T-helper 17 cell (primary cell): ENCODE results near the gene UBTD1. TPM values are rescaled to one million over a fixed set of nuclear protein-coding genes. Genes with fewer than 3 reads are reported as not detected.
"Not testable (repeated sequence)": the region's sequence is repeated elsewhere in the genome, so short reads cannot be mapped to it uniquely, and the experiment has no call there.

Experiments used
- ATAC-seq: fragments of 150-1000 bp; cut with Tn5 transposase; 2 replicates; pipeline ENCODE4 v1.10.0; 2021; ENCODE audit warnings: mild to moderate bottlenecking, moderate library complexity
- DNase-seq, 3 donors: peaks; one replicate each; pipeline versions ENCODE4 v3.0.0 to v3.0.0-alpha.2; 2020 to 2021
- H3K9me3 ChIP-seq: one replicate; pipeline ENCODE4 v1.7.0; 2013; ENCODE audit warnings: low read length, mild to moderate bottlenecking; ENCODE audit not compliant: control insufficient read depth, poor library complexity, severe bottlenecking
- H3K27ac Mint-ChIP-seq: one replicate; pipeline ENCODE4 v1.8.0; 2022; ENCODE audit warnings: mild to moderate bottlenecking, moderate library complexity, mixed read lengths
- H3K27me3 Mint-ChIP-seq: one replicate; pipeline ENCODE4 v1.8.0; 2022; ENCODE audit warnings: mixed read lengths
- H3K36me3 Mint-ChIP-seq: one replicate; pipeline ENCODE4 v1.8.0; 2022; ENCODE audit warnings: low read depth, mixed read lengths
- H3K4me1 Mint-ChIP-seq: one replicate; pipeline ENCODE4 v1.8.0; 2022; ENCODE audit warnings: mild to moderate bottlenecking, mixed read lengths
- H3K4me3 Mint-ChIP-seq: one replicate; pipeline ENCODE4 v1.8.0; 2022; ENCODE audit warnings: mild to moderate bottlenecking, moderate library complexity, mixed read lengths
- total RNA-seq, 4 donors: library from RNA in 2 of 4; stranded (reverse) in 2 of 4; gene quantifications; one replicate each; pipeline ENCODE4 v1.2.3 and lab custom pipeline; 2022 to 2026

UBTD1 gene
- total RNA-seq, 2 donors from 2014 or later: 1.1 to 1.4 TPM

DNA sequence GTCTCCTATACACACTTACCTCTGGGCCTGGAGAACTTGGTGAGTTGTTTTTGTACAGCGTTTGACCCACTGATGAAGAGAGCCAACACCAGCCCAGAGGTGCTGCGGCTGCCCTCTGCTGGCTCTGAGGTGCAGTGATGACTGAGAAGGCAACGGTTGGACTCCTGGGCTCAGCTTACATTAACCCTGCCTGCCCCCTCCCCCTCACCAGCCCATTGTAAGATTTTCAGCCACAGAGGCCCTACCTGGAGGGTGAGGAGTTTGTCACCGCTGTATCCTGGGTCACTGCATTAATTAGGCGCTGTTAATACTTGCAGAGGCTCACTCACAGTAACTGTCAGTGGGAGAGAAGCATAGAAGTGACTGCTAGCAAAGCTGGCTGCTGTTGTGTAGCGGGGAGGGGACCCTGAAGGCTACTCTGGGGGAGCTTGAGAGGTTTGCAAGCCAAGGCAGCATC, 54.9 kb downstream of the UBTD1 start:
- Mint-ChIP-seq H3K36me3 (no peaks in the 10 kb centered on the region), H3K27ac (no peak overlapping the region), H3K4me3 (no peak overlapping the region), H3K27me3 (no peaks in the 10 kb centered on the region), H3K4me1 (peaks cover 9% of the 10 kb centered on the region)
- DNase-seq (no peak), ATAC-seq (peak; percentile 53)
- no peaks in the 10 kb centered on the region for H3K9me3 ChIP-seq

DNA sequence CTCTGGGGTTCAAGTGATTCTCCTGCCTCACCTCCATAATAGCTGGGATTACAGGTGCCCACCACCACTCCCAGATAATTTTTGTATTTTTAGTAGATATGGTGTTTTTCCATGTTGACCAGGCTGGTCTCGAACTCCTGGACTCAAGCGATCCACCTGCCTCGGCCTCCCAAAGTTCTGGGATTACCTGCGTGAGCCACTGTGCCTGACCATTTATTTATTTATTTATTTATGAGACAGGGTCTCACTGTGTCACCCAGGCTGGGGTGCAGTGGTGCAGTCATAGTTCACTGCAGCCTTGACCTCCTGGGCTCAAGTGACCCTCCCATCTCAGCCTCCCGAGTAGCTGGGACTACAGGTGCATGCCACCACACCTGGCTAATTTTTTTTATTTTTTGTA, 55.6 kb downstream of the UBTD1 start:
- ATAC-seq, H3K27me3 Mint-ChIP-seq, H3K4me1 Mint-ChIP-seq, DNase-seq, H3K4me3 Mint-ChIP-seq, H3K36me3 Mint-ChIP-seq, H3K9me3 ChIP-seq, H3K27ac Mint-ChIP-seq: not testable (repeated sequence)

DNA sequence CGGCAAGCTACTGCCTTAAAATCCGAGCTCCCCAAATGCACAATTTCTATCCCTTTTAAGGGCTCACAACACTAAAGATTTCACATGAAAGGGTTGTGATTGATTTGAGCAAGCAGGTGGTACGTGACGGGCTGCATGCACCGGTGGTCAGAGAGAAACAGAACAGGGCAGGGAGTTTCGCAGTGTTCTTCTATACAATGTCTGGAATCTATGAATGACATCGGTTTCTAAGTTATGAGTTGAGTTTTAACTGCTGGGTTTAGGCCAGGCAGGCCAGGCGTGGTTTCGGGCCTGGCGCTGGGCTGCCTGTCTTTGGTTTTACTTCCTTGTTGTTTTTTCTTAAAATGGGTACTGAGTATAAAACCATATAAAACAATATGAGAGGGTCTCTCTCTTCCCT, 56.8 kb downstream of the UBTD1 start:
- H3K27me3 Mint-ChIP-seq, H3K27ac Mint-ChIP-seq, DNase-seq, ATAC-seq, H3K4me1 Mint-ChIP-seq, H3K9me3 ChIP-seq, H3K36me3 Mint-ChIP-seq, H3K4me3 Mint-ChIP-seq: not testable (repeated sequence)

DNA sequence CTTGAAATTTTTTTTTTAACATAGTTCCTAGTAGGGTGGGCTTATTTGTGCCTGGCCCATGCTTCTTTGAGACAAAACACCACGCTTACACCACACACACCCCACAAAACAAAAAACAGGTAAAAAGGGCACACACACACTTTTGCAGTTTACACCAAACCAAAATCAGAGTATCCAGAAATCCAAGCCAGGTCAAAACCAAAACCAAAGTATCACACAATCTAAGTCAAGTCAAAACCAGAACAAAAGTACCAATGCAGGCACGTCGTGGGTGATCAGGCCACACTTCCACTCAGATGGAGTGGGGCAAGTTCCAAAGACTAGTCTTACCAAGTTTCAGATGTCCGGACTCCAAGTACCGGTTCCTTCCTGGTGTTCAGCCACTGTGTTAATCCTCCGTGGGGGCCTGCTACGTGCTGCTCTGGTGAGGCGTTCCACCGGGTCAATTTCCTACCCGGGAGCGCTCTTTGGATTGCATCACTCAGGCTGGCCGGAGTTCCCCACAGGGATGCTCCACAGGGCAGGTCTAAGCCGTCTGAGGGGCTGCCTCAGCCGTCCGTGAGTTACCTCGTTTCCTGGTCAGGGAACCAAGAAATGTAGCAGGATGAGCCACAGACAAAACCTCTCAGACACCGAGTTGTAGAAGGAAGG, 62.1 kb downstream of the UBTD1 start:
- H3K36me3 Mint-ChIP-seq, H3K27ac Mint-ChIP-seq, ATAC-seq, H3K27me3 Mint-ChIP-seq, H3K9me3 ChIP-seq, H3K4me1 Mint-ChIP-seq, H3K4me3 Mint-ChIP-seq, DNase-seq: not testable (repeated sequence)

DNA sequence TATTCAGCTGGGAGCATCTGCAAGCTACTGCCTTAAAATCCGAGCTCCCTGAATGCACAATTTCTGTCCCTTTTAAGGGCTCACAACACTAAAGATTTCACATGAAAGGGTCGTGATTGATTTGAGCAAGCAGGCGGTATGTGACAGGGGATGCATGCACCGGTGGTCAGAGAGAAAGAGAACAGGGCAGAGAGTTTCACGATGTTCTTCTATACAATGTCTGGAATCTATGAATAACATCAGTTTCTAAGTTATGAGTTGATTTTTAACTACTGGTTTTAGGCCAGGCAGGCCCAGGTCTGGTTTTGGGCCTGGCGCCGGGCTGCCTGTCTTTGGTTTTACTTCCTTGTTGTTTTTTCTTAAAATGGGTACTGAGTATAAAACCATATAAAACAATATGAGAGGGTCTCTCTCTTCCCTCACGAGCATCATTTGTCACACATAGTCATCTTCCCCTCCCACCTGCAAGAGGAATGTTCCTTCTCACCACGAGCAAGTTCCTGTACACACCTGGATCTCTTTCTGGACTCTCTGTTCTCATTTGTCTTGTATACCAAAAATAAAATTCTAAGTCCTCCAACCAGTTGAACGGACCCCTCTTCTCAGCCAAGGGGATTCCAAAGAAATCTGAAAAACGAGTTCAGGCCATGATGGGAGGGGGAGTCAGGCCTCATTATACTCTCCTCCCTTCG, 62.8 kb downstream of the UBTD1 start:
- H3K4me1 Mint-ChIP-seq, H3K27me3 Mint-ChIP-seq, H3K4me3 Mint-ChIP-seq, H3K36me3 Mint-ChIP-seq, DNase-seq, ATAC-seq, H3K27ac Mint-ChIP-seq, H3K9me3 ChIP-seq: not testable (repeated sequence)

DNA sequence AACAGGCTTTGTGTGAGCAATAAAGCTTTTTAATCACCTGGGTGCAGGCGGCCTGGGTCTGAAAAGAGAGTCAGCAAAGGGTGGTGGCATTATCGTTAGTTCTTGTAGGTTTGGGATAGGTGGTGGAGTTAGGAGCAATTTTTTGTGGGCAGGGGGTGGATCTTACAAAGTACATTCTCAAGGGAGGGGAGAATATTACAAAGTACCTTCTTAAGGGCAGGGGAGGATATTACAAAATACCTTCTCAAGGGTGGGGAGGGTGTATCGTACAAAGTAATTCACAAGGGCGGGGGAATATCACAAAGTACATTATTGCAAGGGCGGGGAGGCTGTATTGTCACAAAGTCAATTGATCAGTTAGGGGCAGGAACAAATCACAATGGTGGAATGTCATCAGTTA, 63.6 kb downstream of the UBTD1 start:
- H3K4me3 Mint-ChIP-seq, H3K36me3 Mint-ChIP-seq, H3K9me3 ChIP-seq, H3K27ac Mint-ChIP-seq, DNase-seq, ATAC-seq, H3K27me3 Mint-ChIP-seq, H3K4me1 Mint-ChIP-seq: not testable (repeated sequence)

DNA sequence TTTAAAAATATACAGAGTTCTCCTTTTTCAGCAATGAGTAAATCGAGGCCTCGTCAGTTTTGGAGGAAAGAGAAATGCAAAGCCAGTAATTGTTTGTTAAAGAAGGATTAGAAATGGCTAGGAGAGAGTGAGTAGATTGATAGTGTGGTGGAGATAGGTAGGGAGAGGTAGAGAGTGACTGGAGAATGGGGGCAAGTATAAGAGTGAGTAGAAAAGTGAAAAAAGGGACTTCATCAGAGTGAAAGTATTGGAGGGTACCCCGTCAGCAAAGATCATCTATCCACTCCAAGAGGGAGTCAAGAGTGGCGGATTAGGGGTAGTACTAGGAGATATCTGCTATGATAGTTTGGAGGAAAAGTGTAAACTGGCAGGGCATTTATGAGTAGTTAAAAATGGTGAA, 64.6 kb downstream of the UBTD1 start:
- H3K9me3 ChIP-seq: no peaks in the 10 kb centered on the region
- Mint-ChIP-seq H3K4me3 (no peak overlapping the region), H3K27ac (no peak overlapping the region), H3K27me3 (no peaks in the 10 kb centered on the region), H3K36me3 (no peaks in the 10 kb centered on the region), H3K4me1 (no peaks in the 10 kb centered on the region)
- ATAC-seq (no peak), DNase-seq (no peak)

DNA sequence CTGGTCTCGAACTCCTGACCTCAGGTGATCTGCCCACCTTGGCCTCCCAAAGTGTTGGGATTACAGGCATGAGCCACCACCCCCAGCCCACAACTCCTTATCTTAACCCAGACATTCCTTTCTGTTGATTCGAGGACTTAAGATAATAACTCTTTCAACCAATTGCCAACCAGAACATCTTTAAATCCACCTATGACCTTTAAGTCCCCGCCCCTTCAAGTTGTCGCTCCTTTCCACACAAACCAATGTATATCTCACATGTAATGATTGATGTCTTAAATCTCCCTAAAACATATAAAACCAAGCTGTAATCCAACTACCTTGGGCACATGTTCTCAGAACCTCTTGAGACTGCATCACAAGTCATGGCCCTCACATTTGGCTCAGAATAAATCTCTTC, 66.1 kb downstream of the UBTD1 start:
- Mint-ChIP-seq H3K4me1 (no peaks in the 10 kb centered on the region), H3K27me3 (no peaks in the 10 kb centered on the region), H3K36me3 (no peaks in the 10 kb centered on the region), H3K4me3 (no peak overlapping the region), H3K27ac (no peak overlapping the region)
- H3K9me3 ChIP-seq: no peaks in the 10 kb centered on the region
- DNase-seq (no peak), ATAC-seq (no peak)

DNA sequence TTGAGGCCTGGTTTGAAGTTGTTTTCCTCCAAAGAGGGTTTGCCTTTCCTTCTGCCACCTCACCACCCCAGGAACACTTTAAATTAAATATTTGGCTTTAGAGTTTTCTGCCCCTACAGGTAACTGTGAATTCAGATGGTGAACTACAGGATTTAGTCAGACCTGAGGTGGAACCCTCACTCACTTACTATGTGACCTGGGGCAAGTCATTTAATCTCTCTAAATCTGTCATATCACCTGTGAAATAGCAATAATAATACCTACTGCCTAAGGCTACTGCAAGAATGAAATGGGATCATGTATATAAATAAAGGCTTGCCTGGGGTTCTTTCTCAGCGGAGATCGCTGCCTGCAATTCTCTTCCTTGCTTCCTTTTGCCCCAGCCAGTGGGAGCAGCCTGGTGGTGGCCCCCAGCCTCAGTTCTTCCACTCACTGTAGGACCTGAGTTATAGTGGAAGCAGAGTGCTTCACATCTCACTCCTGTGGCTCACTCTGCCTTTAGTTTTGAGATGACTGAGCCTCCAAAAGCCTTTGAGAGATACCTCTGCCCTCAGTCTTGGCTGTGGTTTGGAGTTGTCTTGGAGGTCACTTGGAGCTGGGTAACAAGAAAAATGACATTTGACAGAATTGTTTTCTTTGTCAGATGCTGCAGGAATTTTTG, 67.7 kb downstream of the UBTD1 start:
- H3K4me3 Mint-ChIP-seq: no peak overlapping the region
- H3K36me3 Mint-ChIP-seq: no peaks in the 10 kb centered on the region
- H3K4me1 Mint-ChIP-seq: no peaks in the 10 kb centered on the region
- no peak overlapping the region for H3K27ac Mint-ChIP-seq
- ATAC-seq (no peak), DNase-seq (no peak)
- no peaks in the 10 kb centered on the region for H3K27me3 Mint-ChIP-seq
- H3K9me3 ChIP-seq: no peaks in the 10 kb centered on the region

DNA sequence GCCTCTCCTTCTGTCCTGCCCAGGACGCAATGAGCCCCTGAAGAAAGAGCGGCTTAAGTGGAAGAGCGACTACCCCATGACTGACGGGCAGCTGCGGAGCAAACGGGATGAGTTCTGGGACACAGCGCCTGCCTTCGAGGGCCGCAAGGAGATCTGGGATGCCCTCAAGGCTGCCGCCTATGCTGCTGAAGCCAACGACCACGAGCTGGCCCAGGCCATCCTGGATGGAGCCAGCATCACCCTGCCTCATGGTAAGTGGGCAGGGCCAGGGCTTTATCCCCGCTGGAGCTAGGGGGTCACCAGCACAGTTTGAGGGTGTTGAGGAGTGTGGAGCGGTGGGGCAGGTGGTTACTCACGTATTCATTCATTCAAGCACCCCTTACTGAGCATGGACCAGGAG, 69.2 kb downstream of the UBTD1 start:
- DNase-seq: no peak

DNA sequence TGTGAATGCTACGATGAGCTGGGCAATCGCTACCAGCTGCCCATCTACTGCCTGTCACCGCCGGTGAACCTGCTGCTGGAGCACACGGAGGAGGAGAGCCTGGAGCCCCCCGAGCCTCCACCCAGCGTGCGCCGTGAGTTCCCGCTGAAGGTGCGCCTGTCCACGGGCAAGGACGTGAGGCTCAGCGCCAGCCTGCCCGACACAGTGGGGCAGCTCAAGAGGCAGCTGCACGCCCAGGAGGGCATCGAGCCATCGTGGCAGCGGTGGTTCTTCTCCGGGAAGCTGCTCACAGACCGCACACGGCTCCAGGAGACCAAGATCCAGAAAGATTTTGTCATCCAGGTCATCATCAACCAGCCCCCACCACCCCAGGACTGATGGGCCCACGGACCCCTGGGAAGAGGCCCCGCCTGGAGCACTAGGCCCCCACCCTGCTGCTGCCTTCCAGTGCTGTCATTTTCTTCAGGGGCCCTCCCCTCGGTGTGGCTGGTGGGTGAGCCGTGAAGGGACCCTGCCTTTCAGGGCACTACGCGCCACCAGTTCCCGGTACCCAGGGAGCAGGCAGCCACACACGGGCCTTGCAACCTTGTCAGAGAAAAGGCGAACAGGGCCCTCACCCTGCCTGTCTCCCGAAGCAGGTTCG, 71.5 kb downstream of the UBTD1 start:
- DNase-seq (no peak), ATAC-seq (no peak)
- H3K36me3 Mint-ChIP-seq: no peaks in the 10 kb centered on the region
- no peaks in the 10 kb centered on the region for H3K9me3 ChIP-seq
- H3K27me3 Mint-ChIP-seq: no peaks in the 10 kb centered on the region
- no peak overlapping the region for H3K27ac Mint-ChIP-seq
- no peaks in the 10 kb centered on the region for H3K4me1 Mint-ChIP-seq
- no peak overlapping the region for H3K4me3 Mint-ChIP-seq

More for the DNA sequence above, 69.2 kb downstream of the UBTD1 start:
- Mint-ChIP-seq H3K4me3 (no peak overlapping the region), H3K27ac (no peak overlapping the region), H3K4me1 (no peaks in the 10 kb centered on the region), H3K27me3 (no peaks in the 10 kb centered on the region), H3K36me3 (no peaks in the 10 kb centered on the region)
- H3K9me3 ChIP-seq: no peaks in the 10 kb centered on the region
- ATAC-seq: no peak

DNA sequence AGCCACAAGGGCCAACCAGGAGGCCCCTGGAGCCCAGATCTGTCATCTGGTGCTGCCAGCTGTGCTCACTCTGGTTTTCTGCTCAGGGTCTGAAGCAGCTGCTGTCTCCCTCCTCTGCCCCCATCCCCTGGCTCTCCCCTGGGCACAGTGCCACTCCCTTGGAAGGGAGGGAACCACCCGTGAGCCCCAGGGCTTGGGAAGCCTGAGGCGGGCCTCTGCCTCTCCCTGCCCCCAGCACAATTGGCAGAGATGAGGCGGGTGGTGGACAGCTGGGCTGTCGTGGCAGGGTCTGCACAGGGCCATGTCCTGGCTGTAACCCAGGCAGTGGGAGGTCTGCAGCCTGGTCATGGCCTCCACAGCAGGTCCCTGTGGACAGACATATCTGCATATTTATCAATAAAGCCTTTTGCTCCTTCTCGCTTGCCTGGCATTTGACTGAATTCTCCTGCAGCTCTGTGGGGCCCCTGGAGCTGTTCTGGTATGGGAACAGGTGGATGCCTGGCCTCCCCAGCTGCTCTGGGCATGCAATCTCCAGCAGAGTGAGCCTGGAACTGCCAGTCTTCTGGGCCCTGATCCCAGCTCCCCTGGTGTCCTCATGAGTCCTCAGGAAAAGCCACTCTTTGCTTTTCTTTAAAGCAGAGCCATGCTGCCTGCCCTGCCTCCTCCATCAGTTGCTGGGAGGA, 72.2 kb downstream of the UBTD1 start:
- Mint-ChIP-seq H3K4me1 (no peaks in the 10 kb centered on the region), H3K27ac (peak overlapping the region; percentile 39), H3K4me3 (no peak overlapping the region), H3K36me3 (no peaks in the 10 kb centered on the region), H3K27me3 (no peaks in the 10 kb centered on the region)
- no peak for ATAC-seq
- H3K9me3 ChIP-seq: no peaks in the 10 kb centered on the region
- no peak for DNase-seq

DNA sequence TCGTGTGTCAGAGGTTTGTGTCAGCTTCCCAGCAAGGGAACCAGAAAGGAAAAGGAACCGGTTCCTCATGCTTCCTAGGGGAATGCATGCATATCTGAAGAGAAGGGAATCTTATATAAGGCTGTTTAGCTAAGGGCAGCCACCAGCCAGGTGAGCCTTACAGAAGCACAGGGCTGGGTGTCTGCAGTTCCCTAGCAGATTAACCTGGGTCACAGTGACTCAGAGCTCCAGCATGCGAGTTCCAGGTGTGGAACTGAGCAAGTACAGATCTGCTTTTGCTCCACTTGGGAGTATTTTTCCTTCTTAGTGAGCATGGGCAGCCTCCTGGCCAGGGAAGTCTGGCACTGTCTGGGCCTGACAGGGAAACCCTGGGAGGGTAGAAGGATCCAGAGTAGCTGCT, 72.9 kb downstream of the UBTD1 start:
- no peak for DNase-seq
- Mint-ChIP-seq H3K27me3 (no peaks in the 10 kb centered on the region), H3K27ac (peak overlapping the region; percentile 39), H3K4me1 (no peaks in the 10 kb centered on the region), H3K4me3 (no peak overlapping the region), H3K36me3 (no peaks in the 10 kb centered on the region)
- no peaks in the 10 kb centered on the region for H3K9me3 ChIP-seq
- no peak for ATAC-seq
